Stimulated activated memory B cell treated with anti-CD40 and anti-IgM and Interleukin-4, amounts not matched to agents 10 μg/mL and 1 μg/mL and 100 μg/mL, for 72 hours (primary cell): Measurements from ENCODE around the gene STRIT1.

Source experiments
- ATAC-seq: fragments of 150-1000 bp; cut with Tn5 transposase; 2 replicates; pipeline ENCODE4 v1.10.0; 2021
- H3K27ac Mint-ChIP-seq: one replicate; pipeline ENCODE4 v1.8.0; 2022; ENCODE audit warnings: mild to moderate bottlenecking, mixed read lengths
- H3K27me3 Mint-ChIP-seq: one replicate; pipeline ENCODE4 v1.8.0; 2022; ENCODE audit warnings: mixed read lengths
- H3K36me3 Mint-ChIP-seq: one replicate; pipeline ENCODE4 v1.8.0; 2022; ENCODE audit warnings: mixed read lengths
- H3K4me1 Mint-ChIP-seq: one replicate; pipeline ENCODE4 v1.8.0; 2022; ENCODE audit warnings: mixed read lengths
- H3K4me3 Mint-ChIP-seq: one replicate; pipeline ENCODE4 v1.8.0; 2022; ENCODE audit warnings: mild to moderate bottlenecking, moderate library complexity, mixed read lengths
- H3K9me3 Mint-ChIP-seq: one replicate; pipeline ENCODE4 v1.8.0; 2022; ENCODE audit warnings: mixed read lengths

The STRIT1 gene

DNA sequence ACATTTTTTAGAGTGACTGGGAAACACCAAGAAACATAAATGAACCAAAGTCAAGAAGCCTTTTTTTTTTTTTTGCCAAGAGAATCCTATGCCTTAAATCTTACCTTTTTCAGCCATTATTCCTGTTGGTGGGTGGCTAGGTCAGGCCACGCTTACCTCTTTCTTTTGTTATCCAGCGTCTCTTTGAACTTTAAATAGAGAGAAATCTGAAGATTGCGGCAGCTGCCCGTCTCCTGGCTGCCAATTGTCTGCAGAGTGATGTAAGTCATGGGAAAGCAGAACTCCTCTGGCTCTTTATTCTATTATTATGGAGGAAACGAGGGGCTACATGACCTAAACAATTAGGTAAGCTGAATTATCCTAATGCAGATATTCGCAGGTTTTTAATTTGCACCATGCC is at the start of gene STRIT1:
TSS of gene STRIT1 (minus strand) at position 168 of the 400 bp plus-strand sequence.
- Mint-ChIP-seq H3K27me3 (no peaks in the 10 kb centered on the region), H3K27ac (no peak within 1 kb of the TSS), H3K9me3 (peaks cover 9% of the 10 kb centered on the region), H3K4me1 (no peaks in the 10 kb centered on the region), H3K36me3 (no peaks in the 10 kb centered on the region), H3K4me3 (no peak within 1 kb of the TSS)
- no peak for ATAC-seq

GRCh38 chr3:155342344-155342743 is 48.9 kb upstream of the STRIT1 start:
- no peak for ATAC-seq
- no peaks in the 10 kb centered on the region for H3K36me3 Mint-ChIP-seq
- peaks cover 10% of the 10 kb centered on the region for H3K27me3 Mint-ChIP-seq

GRCh38 chr3:155339052-155339451 is 45.6 kb upstream of the STRIT1 start:
- no peak for ATAC-seq
- Mint-ChIP-seq H3K27me3 (peaks cover 10% of the 10 kb centered on the region), H3K27ac (no peak overlapping the region), H3K4me1 (no peaks in the 10 kb centered on the region), H3K4me3 (no peak overlapping the region), H3K9me3 (no peaks in the 10 kb centered on the region), H3K36me3 (no peaks in the 10 kb centered on the region)

More at GRCh38 chr3:155342344-155342743, 48.9 kb upstream of the STRIT1 start:
- Mint-ChIP-seq H3K4me1 (no peaks in the 10 kb centered on the region), H3K9me3 (no peaks in the 10 kb centered on the region), H3K27ac (no peak overlapping the region), H3K4me3 (no peak overlapping the region)

DNA sequence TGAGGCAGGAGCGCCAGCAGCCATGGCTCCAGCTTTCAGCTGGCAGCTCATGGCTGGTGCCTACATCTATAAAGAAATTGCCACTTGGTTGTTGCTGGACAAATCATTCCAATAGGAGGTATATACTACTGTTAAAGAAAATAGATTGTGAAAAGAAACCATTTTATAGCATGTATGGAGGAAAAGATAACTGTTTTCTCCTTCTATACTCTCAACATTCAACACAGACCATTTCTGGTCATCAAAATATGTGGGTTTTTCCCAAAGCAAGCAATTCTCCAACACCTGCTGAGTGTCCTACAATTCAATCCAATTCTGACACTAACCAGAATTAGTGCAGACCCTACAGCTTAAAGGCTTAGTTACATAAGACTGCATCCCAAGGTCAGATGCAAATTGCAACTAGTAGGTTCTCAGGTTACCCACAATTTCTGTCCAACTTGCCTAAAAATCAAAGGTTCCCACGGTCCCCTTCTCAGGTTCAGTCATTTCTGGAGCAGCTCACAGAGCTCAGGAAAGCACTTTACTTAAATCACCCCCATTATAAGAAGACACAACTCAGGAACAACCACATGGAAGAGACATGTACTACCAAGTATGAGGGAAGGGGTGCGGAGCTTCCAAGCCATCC is 42.4 kb upstream of the STRIT1 start:
- H3K27ac Mint-ChIP-seq, result no peak overlapping the region
- H3K4me1 Mint-ChIP-seq, result no peaks in the 10 kb centered on the region
- H3K4me3 Mint-ChIP-seq, result no peak overlapping the region
- ATAC-seq, result no peak
- no peaks in the 10 kb centered on the region for H3K36me3 Mint-ChIP-seq
- no peaks in the 10 kb centered on the region for H3K9me3 Mint-ChIP-seq
- no peaks in the 10 kb centered on the region for H3K27me3 Mint-ChIP-seq

- Mint-ChIP-seq H3K4me1 (no peaks in the 10 kb centered on the region), H3K36me3 (no peaks in the 10 kb centered on the region), H3K9me3 (no peaks in the 10 kb centered on the region), H3K27me3 (no peaks in the 10 kb centered on the region), H3K4me3 (no peak overlapping the region), H3K27ac (no peak overlapping the region)
- no peak for ATAC-seq
Measured at GRCh38 chr3:155334914-155335723, 41.6 kb upstream of the STRIT1 start.

- no peak overlapping the region for H3K4me3 Mint-ChIP-seq
- H3K4me1 Mint-ChIP-seq, result no peaks in the 10 kb centered on the region
- ATAC-seq, result no peak
- no peaks in the 10 kb centered on the region for H3K9me3 Mint-ChIP-seq
- no peaks in the 10 kb centered on the region for H3K27me3 Mint-ChIP-seq
- H3K27ac Mint-ChIP-seq, result no peak overlapping the region
- no peaks in the 10 kb centered on the region for H3K36me3 Mint-ChIP-seq
Measured at GRCh38 chr3:155334215-155334913, 40.9 kb upstream of the STRIT1 start.

DNA sequence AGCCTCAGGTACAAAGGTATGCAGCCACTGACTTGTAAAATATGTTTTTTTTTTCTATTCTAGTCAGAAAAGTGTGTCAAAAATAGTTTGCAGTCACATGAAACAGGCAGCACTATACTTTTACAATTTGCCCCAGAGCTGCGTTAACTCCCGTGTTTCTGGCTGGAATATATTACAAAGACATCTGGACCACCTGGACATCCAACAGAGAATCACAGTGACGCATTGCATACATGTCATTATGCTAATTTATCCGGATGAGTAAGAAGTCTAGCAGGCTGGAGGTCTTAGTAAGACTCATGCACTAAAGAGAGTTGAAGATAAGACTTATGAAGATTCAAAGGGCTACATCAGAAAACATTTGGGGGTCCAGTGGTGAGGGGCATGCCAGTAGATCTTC is 39.2 kb upstream of the STRIT1 start:
- Mint-ChIP-seq H3K4me3 (no peak overlapping the region), H3K27ac (no peak overlapping the region), H3K4me1 (no peaks in the 10 kb centered on the region), H3K27me3 (no peaks in the 10 kb centered on the region), H3K9me3 (no peaks in the 10 kb centered on the region), H3K36me3 (no peaks in the 10 kb centered on the region)
- ATAC-seq, result no peak

DNA sequence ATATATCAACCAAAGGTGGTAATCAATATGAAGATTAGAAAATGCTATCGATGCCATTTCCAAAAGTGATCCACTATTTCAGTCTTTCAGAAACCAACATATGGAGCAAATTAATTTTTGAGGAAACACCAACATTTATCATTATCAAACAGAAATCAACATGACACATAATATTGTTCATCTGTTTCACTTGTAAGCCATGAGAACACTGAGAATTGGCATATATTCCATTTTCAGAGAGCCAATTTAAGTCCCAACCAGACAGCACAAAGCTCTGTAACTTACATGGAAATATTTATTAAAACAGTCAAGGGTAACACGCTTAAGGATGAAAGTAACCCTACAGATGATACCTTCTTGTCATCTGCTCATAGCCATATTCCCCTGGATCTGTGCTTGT is 37.6 kb upstream of the STRIT1 start:
- Mint-ChIP-seq H3K9me3 (no peaks in the 10 kb centered on the region), H3K27ac (no peak overlapping the region), H3K27me3 (no peaks in the 10 kb centered on the region), H3K4me1 (no peaks in the 10 kb centered on the region), H3K36me3 (no peaks in the 10 kb centered on the region), H3K4me3 (no peak overlapping the region)
- ATAC-seq, result no peak

DNA sequence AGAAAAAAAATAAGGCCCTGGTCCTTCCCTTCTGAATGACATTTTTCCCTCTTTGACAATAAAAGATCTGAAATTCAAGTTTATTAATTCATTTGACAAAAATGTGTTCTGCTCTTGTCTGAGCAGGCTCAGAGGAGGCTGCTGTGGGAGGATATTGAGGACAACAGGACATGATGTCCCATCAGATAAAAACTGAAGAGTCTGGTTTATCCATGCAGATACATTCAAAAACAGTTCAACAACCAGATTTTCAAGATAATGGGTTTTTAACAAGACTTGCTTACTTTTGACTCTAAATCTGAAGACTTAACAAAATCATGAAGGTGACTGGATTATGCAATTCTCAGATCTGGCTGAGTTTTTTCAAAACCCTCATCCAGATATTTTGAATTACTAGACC is 36.9 kb upstream of the STRIT1 start:
- Mint-ChIP-seq H3K27me3 (no peaks in the 10 kb centered on the region), H3K9me3 (no peaks in the 10 kb centered on the region), H3K27ac (no peak overlapping the region), H3K4me1 (no peaks in the 10 kb centered on the region), H3K4me3 (no peak overlapping the region), H3K36me3 (no peaks in the 10 kb centered on the region)
- ATAC-seq, result no peak

DNA sequence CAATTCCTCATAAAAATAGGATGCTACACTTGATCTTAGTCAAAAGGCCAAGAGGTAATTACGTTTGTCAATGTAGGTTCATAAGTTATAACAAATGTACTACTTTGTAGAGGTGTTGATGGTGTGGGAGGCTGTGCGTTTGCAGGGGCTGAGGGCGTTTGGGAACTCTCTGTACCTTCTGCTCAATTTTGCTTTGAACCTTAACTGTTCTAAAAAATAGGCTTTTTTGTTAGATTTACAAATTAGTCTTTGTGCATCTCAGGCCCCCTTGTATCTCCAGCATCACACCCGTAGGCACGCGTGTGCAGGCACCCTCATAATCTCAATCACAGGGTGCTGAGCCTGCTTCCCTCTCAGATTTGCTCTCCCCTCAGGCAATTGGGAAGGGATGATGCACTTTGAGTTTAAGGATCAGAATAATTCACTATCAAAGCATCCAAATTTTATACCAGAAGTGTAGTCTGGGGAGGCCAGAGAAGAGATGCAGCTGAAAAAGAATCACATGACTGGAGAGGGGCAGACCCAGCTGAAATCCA is 36.1 kb upstream of the STRIT1 start:
- no peak overlapping the region for H3K4me3 Mint-ChIP-seq
- no peak for ATAC-seq
- H3K36me3 Mint-ChIP-seq, result no peaks in the 10 kb centered on the region
- no peaks in the 10 kb centered on the region for H3K9me3 Mint-ChIP-seq
- H3K27ac Mint-ChIP-seq, result no peak overlapping the region
- H3K27me3 Mint-ChIP-seq, result no peaks in the 10 kb centered on the region
- no peaks in the 10 kb centered on the region for H3K4me1 Mint-ChIP-seq

GRCh38 chr3:155327871-155328270 is 34.4 kb upstream of the STRIT1 start:
- H3K4me3 Mint-ChIP-seq, result no peak overlapping the region
- no peaks in the 10 kb centered on the region for H3K36me3 Mint-ChIP-seq
- no peaks in the 10 kb centered on the region for H3K27me3 Mint-ChIP-seq
- H3K4me1 Mint-ChIP-seq, result no peaks in the 10 kb centered on the region
- no peaks in the 10 kb centered on the region for H3K9me3 Mint-ChIP-seq
- no peak for ATAC-seq
- H3K27ac Mint-ChIP-seq, result no peak overlapping the region

DNA sequence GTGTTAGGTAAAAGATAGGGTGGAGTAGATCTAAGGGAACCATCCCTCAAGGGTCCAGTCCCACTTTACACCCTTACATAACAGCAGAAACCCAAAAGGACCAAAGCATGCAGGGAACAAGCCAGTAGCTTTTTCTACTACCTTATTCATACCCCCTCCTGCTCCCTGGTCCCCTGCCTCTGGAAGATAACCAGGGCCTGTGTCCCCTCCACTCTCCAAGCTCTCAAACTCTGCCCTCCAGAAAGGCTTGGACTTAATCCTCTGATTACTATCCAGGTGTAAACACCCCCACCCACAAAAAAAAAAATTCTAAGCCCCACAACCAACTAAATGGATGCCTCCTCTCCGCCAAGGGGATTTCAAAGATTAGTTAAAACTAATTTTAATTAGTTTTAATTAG is 33.9 kb upstream of the STRIT1 start:
- no peak for ATAC-seq
- H3K27ac Mint-ChIP-seq, result no peak overlapping the region
- no peaks in the 10 kb centered on the region for H3K27me3 Mint-ChIP-seq
- no peak overlapping the region for H3K4me3 Mint-ChIP-seq
- H3K9me3 Mint-ChIP-seq, result no peaks in the 10 kb centered on the region
- H3K4me1 Mint-ChIP-seq, result no peaks in the 10 kb centered on the region
- no peaks in the 10 kb centered on the region for H3K36me3 Mint-ChIP-seq

DNA sequence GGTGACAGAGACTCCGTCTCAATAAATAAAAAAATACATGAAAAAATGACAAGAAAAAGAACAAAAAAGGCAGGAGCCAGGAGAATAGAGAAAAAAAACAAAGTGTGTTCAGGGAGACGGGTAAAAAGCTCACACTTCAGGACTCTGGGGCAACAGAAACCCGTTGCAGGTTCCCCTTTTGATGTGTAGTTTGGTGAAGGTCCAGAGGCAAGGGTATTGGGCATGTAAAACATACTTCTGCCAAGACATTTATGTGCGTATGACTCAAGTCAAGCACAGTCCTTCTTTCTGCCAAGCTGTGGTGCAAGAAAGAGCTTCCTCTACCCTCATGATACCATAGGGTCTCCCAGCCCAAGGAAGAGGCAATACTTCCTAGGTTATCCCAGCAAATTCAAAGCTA is 33.4 kb upstream of the STRIT1 start:
- no peaks in the 10 kb centered on the region for H3K9me3 Mint-ChIP-seq
- no peak overlapping the region for H3K4me3 Mint-ChIP-seq
- no peaks in the 10 kb centered on the region for H3K36me3 Mint-ChIP-seq

DNA sequence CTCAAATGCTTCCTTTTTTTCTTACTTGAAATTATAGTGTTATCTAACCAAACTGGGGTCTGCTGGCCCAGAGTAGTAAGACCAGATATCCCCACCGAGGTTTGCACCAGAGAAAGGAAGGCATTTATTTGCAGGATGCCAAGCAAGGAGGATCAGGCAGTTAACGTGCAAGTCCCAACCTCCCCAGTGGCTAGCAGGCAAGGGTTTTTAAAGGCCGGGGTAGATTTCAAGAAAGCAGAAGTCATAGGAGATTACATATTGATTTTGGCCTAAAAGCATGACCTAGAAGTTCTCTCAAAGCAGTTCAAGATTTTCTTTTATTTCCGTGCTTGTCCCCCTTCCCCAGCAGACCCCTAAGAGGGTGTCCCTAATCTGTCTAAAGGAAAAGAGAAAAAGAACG is 32.8 kb upstream of the STRIT1 start:
- H3K27me3 Mint-ChIP-seq, result no peaks in the 10 kb centered on the region
- H3K4me3 Mint-ChIP-seq, result no peak overlapping the region
- H3K36me3 Mint-ChIP-seq, result no peaks in the 10 kb centered on the region
- no peak for ATAC-seq
- H3K4me1 Mint-ChIP-seq, result no peaks in the 10 kb centered on the region
- H3K9me3 Mint-ChIP-seq, result no peaks in the 10 kb centered on the region
- H3K27ac Mint-ChIP-seq, result no peak overlapping the region

More for the DNA sequence above, 33.4 kb upstream of the STRIT1 start:
- no peaks in the 10 kb centered on the region for H3K27me3 Mint-ChIP-seq
- no peaks in the 10 kb centered on the region for H3K4me1 Mint-ChIP-seq
- peak; percentile 13 for ATAC-seq
- no peak overlapping the region for H3K27ac Mint-ChIP-seq

DNA sequence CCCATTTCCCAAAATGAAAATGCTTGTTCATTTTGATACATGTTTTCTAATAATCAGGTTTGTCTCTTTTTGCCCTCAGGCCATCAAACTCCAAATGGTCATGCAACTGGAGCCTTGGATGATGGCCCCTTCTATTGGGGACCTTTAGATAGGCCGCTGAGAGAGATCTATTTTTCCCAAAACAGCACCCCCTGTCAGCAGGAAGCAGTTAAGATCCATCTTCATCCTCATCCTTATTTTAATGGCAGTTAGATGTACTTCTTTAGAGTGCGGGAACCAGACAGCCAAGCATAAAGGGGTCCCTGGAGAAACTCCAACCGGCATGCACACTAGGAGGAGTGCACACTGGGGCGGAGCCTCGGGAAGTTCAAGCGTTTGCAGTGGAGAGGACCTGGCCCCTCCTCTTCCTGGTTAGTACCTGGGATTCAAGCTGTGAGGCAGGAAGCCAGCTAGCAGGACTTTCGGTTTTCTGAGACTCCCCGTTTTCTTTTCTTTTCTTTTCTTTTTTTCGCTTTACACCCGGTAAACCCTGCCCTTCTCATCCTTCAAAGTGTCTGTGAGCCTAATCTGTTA is 31.9 kb upstream of the STRIT1 start:
- no peaks in the 10 kb centered on the region for H3K9me3 Mint-ChIP-seq
- H3K36me3 Mint-ChIP-seq, result no peaks in the 10 kb centered on the region
- no peak overlapping the region for H3K27ac Mint-ChIP-seq
- ATAC-seq, result no peak
- no peaks in the 10 kb centered on the region for H3K27me3 Mint-ChIP-seq
- no peaks in the 10 kb centered on the region for H3K4me1 Mint-ChIP-seq
- no peak overlapping the region for H3K4me3 Mint-ChIP-seq
